GM23338 (cell line): ENCODE measurements around the gene C10orf53. TPM values are rescaled to one million over a fixed set of nuclear protein-coding genes. Genes with fewer than 3 reads are reported as not detected.

Source experiments
- ATAC-seq: fragments of 200-7000 bp; cut with Tn5 transposase; 3 replicates; pipeline ENCODE4 v1.9.1; 2020
- DNase-seq: peaks from one replicate; pipeline ENCODE4 v3.0.0-alpha.2; 2015; ENCODE audit warnings: low spot score
- H2AFZ ChIP-seq: fragments of 200-600 bp; sonication (generic); 2 replicates; pipeline ENCODE4 v1.8.0; 2016; ENCODE audit warnings: antibody characterized with exemption, mild to moderate bottlenecking, moderate library complexity
- H3F3A ChIP-seq: fragments of 200-600 bp; sonication (generic); replicated peaks from 2 replicates; pipeline ENCODE4 v1.8.0; 2017; ENCODE audit warnings: antibody characterized with exemption, mixed run types, low read depth
- H3K27ac ChIP-seq: fragments of 200-600 bp; sonication (generic); 2 replicates; pipeline ENCODE4 v1.6.1; 2016; ENCODE audit warnings: low read depth
- H3K27me3 ChIP-seq: fragments of 200-600 bp; sonication (generic); 2 replicates; pipeline ENCODE4 v1.8.0; 2016; ENCODE audit warnings: mild to moderate bottlenecking, mixed run types, moderate library complexity; ENCODE audit not compliant: insufficient read depth
- H3K36me3 ChIP-seq: fragments of 200-600 bp; sonication (generic); 2 replicates; pipeline ENCODE4 v1.8.0; 2016; ENCODE audit warnings: mild to moderate bottlenecking; ENCODE audit not compliant: insufficient read depth
- H3K4me1 ChIP-seq: fragments of 200-600 bp; sonication (generic); 2 replicates; pipeline ENCODE4 v1.8.0; 2016; ENCODE audit warnings: mild to moderate bottlenecking, moderate library complexity; ENCODE audit not compliant: insufficient read depth
- H3K4me2 ChIP-seq: fragments of 200-600 bp; sonication (generic); 2 replicates; pipeline ENCODE4 v1.7.1; 2017; ENCODE audit warnings: mixed run types
- H3K4me3 ChIP-seq: fragments of 200-600 bp; sonication (generic); 2 replicates; pipeline ENCODE4 v1.6.1; 2016; ENCODE audit warnings: mixed run types
- H3K79me2 ChIP-seq: fragments of 200-600 bp; sonication (generic); replicated peaks from 2 replicates; pipeline ENCODE4 v1.8.0; 2017; ENCODE audit warnings: mild to moderate bottlenecking; ENCODE audit not compliant: insufficient read depth
- H3K9me2 ChIP-seq: fragments of 200-600 bp; sonication (generic); 2 replicates; pipeline ENCODE4 v1.8.0; 2017; ENCODE audit not compliant: insufficient read depth
- H4K20me1 ChIP-seq: fragments of 200-600 bp; sonication (generic); replicated peaks from 2 replicates; pipeline ENCODE4 v1.8.0; 2017; ENCODE audit warnings: mild to moderate bottlenecking; ENCODE audit not compliant: insufficient read depth
- H3K27ac Mint-ChIP-seq: 2 replicates; pipeline ENCODE4 v1.8.0; 2020; ENCODE audit warnings: inconsistent platforms, mild to moderate bottlenecking, moderate library complexity, mixed read lengths
- H3K27me3 Mint-ChIP-seq: 3 replicates; pipeline ENCODE4 v1.8.0; 2022; ENCODE audit warnings: low read depth, mild to moderate bottlenecking, moderate library complexity, mixed read lengths, inconsistent platforms; ENCODE audit not compliant: insufficient read depth, poor library complexity
- H3K36me3 Mint-ChIP-seq: 3 replicates; pipeline ENCODE4 v1.8.0; 2021; ENCODE audit warnings: low read depth, mild to moderate bottlenecking, inconsistent platforms, moderate library complexity, mixed read lengths
- H3K4me1 Mint-ChIP-seq: 3 replicates; pipeline ENCODE4 v1.8.0; 2020; ENCODE audit warnings: mild to moderate bottlenecking, inconsistent platforms, mixed read lengths
- H3K4me3 Mint-ChIP-seq: 3 replicates; pipeline ENCODE4 v1.8.0; 2021; ENCODE audit warnings: moderate library complexity, mild to moderate bottlenecking, inconsistent platforms, mixed read lengths
- H3K9me3 Mint-ChIP-seq: 3 replicates; pipeline ENCODE4 v1.8.0; 2020; ENCODE audit warnings: moderate library complexity, mild to moderate bottlenecking, inconsistent platforms, mixed read lengths
- CREB1 ChIP-seq: fragments of 250-450 bp; sonication (Bioruptor Pico); IDR thresholded peaks from 2 replicates; pipeline ENCODE4 v1.5.0; 2020; ENCODE audit warnings: low read depth, mild to moderate bottlenecking, moderate library complexity
- EZH2 ChIP-seq: fragments of 200-600 bp; sonication (generic); IDR thresholded peaks from one replicate; pipeline ENCODE4 v1.8.0; 2017; ENCODE audit warnings: antibody characterized with exemption, mild to moderate bottlenecking, low read depth; ENCODE audit not compliant: unreplicated experiment
- EZH2phosphoT487 ChIP-seq: fragments of 200-600 bp; sonication (generic); IDR thresholded peaks from one replicate; pipeline ENCODE4 v1.8.1; 2018; ENCODE audit warnings: antibody characterized with exemption; ENCODE audit not compliant: unreplicated experiment
- JUNB ChIP-seq: IDR thresholded peaks from one replicate; pipeline ENCODE4 v1.6.1; 2016; ENCODE audit warnings: antibody characterized with exemption; ENCODE audit not compliant: unreplicated experiment
- NANOG ChIP-seq: IDR thresholded peaks from 2 replicates; pipeline ENCODE4 v1.6.1; 2016; ENCODE audit warnings: antibody characterized with exemption, borderline replicate concordance
- STAT1 ChIP-seq: IDR thresholded peaks from one replicate; pipeline ENCODE4 v1.6.1; 2016; ENCODE audit warnings: antibody characterized with exemption; ENCODE audit not compliant: unreplicated experiment
- ZNF331 ChIP-seq: fragments of 250-450 bp; sonication (Bioruptor Pico); IDR thresholded peaks from 2 replicates; pipeline ENCODE4 v1.5.0; 2020; ENCODE audit warnings: low read depth, mild to moderate bottlenecking, moderate library complexity
- polyA plus RNA-seq: library from polyadenylated mRNA; unstranded; fragments of >200 nt; fragmentation: Nextera tagmentation; extraction: Ambion mirVana; gene quantifications from 2 replicates; pipeline ENCODE4 v1.2.1, GENCODE V29; 2016
- total RNA-seq: library from RNA; depleted of rRNA; stranded (reverse); fragments of >200 nt; shearing (Covaris generic); gene quantifications from 2 replicates; pipeline ENCODE4 v1.2.3, GENCODE V29; 2014
- TF ChIP-seq, protein P1 (sequence below), 2 experiments: fragments of 200-600 bp in 1 of 2; sonication (generic) in 1 of 2; conservative IDR thresholded peaks; 2 replicates each; pipeline versions ENCODE4 v1.5.1 to v1.6.1; 2016 to 2017; ENCODE audit warnings: antibody characterized with exemption in 2 of 2, low read depth in 2 of 2, mild to moderate bottlenecking in 2 of 2, moderate library complexity in 1 of 2
- TF ChIP-seq, protein P2 (sequence below): fragments of 250-450 bp; sonication (Bioruptor Pico); IDR thresholded peaks from 2 replicates; pipeline ENCODE4 v1.5.0; 2020; ENCODE audit warnings: mild to moderate bottlenecking, moderate library complexity

C10orf53 gene
- total and polyA plus RNA-seq, 2 experiments from 2014 or later = not detected

DNA sequence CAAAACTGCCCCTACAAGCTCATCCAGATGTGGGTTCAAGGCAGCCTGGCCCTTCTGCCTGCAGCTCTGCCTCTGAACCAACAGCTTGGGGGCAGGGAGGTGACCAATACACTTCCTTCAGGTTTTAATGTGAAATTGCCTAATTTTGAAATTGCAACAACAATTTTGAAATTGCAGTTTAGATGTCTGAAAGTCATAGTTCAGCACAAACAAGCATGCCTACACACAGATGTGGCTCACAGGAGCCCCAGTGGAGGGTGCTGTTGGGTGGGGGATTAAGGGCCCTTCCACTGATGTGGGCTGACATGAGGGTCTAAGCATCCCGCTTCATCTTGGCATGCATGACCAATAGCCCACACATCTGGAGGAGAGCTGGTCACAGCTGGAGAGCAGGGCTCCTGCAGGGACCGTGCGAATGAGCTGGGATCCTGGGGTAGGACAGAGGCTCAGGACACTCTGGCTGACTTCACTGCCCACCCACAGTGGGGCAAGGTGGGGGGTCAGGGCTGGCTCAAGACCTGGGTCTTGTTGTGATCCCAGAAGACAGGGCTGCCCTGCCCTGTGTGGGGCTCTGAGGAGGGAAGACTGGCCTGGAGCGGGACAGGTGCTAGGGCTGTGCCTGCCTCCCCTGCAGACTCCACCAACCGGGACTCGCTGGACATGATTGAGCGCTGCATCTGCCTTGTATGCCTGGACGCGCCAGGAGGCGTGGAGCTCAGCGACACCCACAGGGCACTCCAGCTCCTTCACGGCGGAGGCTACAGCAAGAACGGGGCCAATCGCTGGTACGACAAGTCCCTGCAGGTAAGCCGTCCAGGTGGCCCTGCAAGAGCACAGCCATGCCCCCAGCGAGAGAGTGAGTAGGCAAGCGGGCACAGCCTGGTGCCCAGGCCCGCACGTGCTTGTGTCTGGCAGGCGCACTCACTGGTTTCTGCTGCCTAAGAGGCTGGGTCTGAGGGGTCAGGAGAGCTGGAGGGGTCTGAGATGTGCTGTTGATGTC is 33.3 kb upstream of the C10orf53 start:
- Histone ChIP-seq H3K36me3 (no peaks in the 10 kb centered on the region), H3K4me1 (peaks cover 5% of the 10 kb centered on the region; the same call in 1 of the 2 replicates), H3K4me2 (no peak overlapping the region), H3K27me3 (no peaks in the 10 kb centered on the region), H3K9me2 (no peaks in the 10 kb centered on the region), H4K20me1 (no peaks in the 10 kb centered on the region), H3F3A (no peaks in the 10 kb centered on the region), H2AFZ (no peak overlapping the region), H3K4me3 (no peak overlapping the region), H3K79me2 (no peaks in the 10 kb centered on the region), H3K27ac (no peak overlapping the region)
- ATAC-seq (peak; percentile 17), DNase-seq (no peak)
- no peaks in the 10 kb centered on the region for H3K36me3 Mint-ChIP-seq
- H3K27me3 Mint-ChIP-seq = peaks cover 13% of the 10 kb centered on the region
- H3K27ac Mint-ChIP-seq = no peak overlapping the region
- H3K4me1 Mint-ChIP-seq = peaks cover 16% of the 10 kb centered on the region
- no peak for TF ChIP-seq CREB1 (CRISPR knock-in tag)
- TF ChIP-seq EZH2 = no peak
- TF ChIP-seq ZNF331 (CRISPR knock-in tag) = no peak
- TF ChIP-seq, protein P1, sequence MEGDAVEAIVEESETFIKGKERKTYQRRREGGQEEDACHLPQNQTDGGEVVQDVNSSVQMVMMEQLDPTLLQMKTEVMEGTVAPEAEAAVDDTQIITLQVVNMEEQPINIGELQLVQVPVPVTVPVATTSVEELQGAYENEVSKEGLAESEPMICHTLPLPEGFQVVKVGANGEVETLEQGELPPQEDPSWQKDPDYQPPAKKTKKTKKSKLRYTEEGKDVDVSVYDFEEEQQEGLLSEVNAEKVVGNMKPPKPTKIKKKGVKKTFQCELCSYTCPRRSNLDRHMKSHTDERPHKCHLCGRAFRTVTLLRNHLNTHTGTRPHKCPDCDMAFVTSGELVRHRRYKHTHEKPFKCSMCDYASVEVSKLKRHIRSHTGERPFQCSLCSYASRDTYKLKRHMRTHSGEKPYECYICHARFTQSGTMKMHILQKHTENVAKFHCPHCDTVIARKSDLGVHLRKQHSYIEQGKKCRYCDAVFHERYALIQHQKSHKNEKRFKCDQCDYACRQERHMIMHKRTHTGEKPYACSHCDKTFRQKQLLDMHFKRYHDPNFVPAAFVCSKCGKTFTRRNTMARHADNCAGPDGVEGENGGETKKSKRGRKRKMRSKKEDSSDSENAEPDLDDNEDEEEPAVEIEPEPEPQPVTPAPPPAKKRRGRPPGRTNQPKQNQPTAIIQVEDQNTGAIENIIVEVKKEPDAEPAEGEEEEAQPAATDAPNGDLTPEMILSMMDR (conservative IDR thresholded peaks at IDR 0.05; ENCODE audit: low read depth in 2 of 2) = peak; percentile 10 to 45; a peak in 2 of 4 replicates
- H3K9me3 Mint-ChIP-seq = no peaks in the 10 kb centered on the region; the same call in 2 of the 3 replicates
- H3K4me3 Mint-ChIP-seq = no peak overlapping the region

DNA sequence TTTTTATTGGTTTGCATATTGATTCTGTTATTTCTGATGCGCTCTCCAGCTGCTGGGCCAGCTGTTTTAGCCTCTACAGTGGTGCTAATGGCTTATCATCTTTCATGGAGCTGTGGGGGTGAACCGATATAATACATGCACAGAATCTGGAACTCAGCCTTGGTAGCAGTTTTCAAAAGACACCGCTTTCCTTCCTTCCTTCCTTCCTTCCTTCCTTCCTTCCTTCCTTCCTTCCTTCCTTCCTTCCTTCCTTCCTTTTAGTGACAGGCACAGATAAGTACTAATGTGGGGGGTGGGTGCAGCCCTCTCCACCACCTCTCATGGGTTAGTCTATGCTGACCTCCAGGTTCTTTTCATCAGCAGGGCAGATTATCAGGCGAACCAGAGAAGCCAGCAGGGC is 31.9 kb upstream of the C10orf53 start:
- no peaks in the 10 kb centered on the region for H4K20me1 ChIP-seq
- H3K36me3 ChIP-seq = no peaks in the 10 kb centered on the region
- no peaks in the 10 kb centered on the region for H3K36me3 Mint-ChIP-seq
- H3K27ac ChIP-seq = no peak overlapping the region
- H3F3A ChIP-seq = no peaks in the 10 kb centered on the region
- H3K79me2 ChIP-seq = no peaks in the 10 kb centered on the region
- H3K4me3 Mint-ChIP-seq = no peak overlapping the region
- ATAC-seq (no peak), DNase-seq (no peak)
- no peaks in the 10 kb centered on the region; the same call in 2 of the 3 replicates for H3K9me3 Mint-ChIP-seq
- H3K27me3 Mint-ChIP-seq = peaks cover 16% of the 10 kb centered on the region
- no peak overlapping the region for H2AFZ ChIP-seq
- TF ChIP-seq STAT1 (no peak), ZNF331 (CRISPR knock-in tag) (no peak), JUNB (no peak), CREB1 (CRISPR knock-in tag) (no peak), EZH2phosphoT487 (no peak), NANOG (no peak)
- TF ChIP-seq, protein P1 (conservative IDR thresholded peaks at IDR 0.05; ENCODE audit: low read depth in 2 of 2) = no peak
- TF ChIP-seq, protein P2, sequence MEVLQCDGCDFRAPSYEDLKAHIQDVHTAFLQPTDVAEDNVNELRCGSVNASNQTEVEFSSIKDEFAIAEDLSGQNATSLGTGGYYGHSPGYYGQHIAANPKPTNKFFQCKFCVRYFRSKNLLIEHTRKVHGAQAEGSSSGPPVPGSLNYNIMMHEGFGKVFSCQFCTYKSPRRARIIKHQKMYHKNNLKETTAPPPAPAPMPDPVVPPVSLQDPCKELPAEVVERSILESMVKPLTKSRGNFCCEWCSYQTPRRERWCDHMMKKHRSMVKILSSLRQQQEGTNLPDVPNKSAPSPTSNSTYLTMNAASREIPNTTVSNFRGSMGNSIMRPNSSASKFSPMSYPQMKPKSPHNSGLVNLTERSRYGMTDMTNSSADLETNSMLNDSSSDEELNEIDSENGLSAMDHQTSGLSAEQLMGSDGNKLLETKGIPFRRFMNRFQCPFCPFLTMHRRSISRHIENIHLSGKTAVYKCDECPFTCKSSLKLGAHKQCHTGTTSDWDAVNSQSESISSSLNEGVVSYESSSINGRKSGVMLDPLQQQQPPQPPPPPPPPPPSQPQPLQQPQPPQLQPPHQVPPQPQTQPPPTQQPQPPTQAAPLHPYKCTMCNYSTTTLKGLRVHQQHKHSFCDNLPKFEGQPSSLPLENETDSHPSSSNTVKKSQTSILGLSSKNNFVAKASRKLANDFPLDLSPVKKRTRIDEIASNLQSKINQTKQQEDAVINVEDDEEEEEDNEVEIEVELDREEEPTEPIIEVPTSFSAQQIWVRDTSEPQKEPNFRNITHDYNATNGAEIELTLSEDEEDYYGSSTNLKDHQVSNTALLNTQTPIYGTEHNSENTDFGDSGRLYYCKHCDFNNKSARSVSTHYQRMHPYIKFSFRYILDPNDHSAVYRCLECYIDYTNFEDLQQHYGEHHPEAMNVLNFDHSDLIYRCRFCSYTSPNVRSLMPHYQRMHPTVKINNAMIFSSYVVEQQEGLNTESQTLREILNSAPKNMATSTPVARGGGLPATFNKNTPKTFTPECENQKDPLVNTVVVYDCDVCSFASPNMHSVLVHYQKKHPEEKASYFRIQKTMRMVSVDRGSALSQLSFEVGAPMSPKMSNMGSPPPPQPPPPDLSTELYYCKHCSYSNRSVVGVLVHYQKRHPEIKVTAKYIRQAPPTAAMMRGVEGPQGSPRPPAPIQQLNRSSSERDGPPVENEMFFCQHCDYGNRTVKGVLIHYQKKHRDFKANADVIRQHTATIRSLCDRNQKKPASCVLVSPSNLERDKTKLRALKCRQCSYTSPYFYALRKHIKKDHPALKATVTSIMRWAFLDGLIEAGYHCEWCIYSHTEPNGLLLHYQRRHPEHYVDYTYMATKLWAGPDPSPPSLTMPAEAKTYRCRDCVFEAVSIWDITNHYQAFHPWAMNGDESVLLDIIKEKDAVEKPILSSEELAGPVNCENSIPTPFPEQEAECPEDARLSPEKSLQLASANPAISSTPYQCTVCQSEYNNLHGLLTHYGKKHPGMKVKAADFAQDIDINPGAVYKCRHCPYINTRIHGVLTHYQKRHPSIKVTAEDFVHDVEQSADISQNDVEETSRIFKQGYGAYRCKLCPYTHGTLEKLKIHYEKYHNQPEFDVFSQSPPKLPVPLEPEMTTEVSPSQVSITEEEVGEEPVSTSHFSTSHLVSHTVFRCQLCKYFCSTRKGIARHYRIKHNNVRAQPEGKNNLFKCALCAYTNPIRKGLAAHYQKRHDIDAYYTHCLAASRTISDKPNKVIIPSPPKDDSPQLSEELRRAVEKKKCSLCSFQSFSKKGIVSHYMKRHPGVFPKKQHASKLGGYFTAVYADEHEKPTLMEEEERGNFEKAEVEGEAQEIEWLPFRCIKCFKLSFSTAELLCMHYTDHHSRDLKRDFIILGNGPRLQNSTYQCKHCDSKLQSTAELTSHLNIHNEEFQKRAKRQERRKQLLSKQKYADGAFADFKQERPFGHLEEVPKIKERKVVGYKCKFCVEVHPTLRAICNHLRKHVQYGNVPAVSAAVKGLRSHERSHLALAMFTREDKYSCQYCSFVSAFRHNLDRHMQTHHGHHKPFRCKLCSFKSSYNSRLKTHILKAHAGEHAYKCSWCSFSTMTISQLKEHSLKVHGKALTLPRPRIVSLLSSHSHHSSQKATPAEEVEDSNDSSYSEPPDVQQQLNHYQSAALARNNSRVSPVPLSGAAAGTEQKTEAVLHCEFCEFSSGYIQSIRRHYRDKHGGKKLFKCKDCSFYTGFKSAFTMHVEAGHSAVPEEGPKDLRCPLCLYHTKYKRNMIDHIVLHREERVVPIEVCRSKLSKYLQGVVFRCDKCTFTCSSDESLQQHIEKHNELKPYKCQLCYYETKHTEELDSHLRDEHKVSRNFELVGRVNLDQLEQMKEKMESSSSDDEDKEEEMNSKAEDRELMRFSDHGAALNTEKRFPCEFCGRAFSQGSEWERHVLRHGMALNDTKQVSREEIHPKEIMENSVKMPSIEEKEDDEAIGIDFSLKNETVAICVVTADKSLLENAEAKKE = no peak
- no peaks in the 10 kb centered on the region for H3K27me3 ChIP-seq
- no peaks in the 10 kb centered on the region for H3K9me2 ChIP-seq
- H3K4me1 ChIP-seq = peaks cover 5% of the 10 kb centered on the region; the same call in 1 of the 2 replicates
- H3K4me1 Mint-ChIP-seq = peaks cover 16% of the 10 kb centered on the region
- H3K4me2 ChIP-seq = no peak overlapping the region
- H3K4me3 ChIP-seq = no peak overlapping the region
- H3K27ac Mint-ChIP-seq = no peak overlapping the region
